RWPE2 (cell line): ENCODE results near the gene ZDHHC8.

Experiments
- ATAC-seq: fragments of 200-7000 bp; cut with Tn5 transposase; 3 replicates; pipeline ENCODE4 v1.9.1; 2021; ENCODE audit warnings: low read depth
- DNase-seq: peaks from one replicate; pipeline ENCODE4 v3.0.0-alpha.2; 2020; ENCODE audit warnings: low spot score
- H3K27ac ChIP-seq: fragments of 450-650 bp; 2 replicates; pipeline ENCODE4 v1.5.1; 2017; ENCODE audit warnings: mild to moderate bottlenecking; ENCODE audit not compliant: poor library complexity, severe bottlenecking
- H3K27me3 ChIP-seq: fragments of 250-450 bp; sonication (Bioruptor Pico); 2 replicates; pipeline ENCODE4 v1.5.1; 2021; ENCODE audit warnings: mild to moderate bottlenecking, moderate library complexity; ENCODE audit not compliant: insufficient read depth, poor library complexity, severe bottlenecking
- H3K36me3 ChIP-seq: fragments of 250-450 bp; sonication (Bioruptor Pico); 2 replicates; pipeline ENCODE4 v1.5.1; 2020; ENCODE audit warnings: low read depth, mild to moderate bottlenecking, moderate library complexity
- H3K4me1 ChIP-seq: fragments of 250-450 bp; sonication (Bioruptor Pico); 2 replicates; pipeline ENCODE4 v1.5.1; 2021; ENCODE audit warnings: mild to moderate bottlenecking, moderate library complexity; ENCODE audit not compliant: insufficient read depth, poor library complexity, severe bottlenecking
- H3K4me3 ChIP-seq: fragments of 250-450 bp; sonication (Bioruptor Pico); 2 replicates; pipeline ENCODE4 v1.5.1; 2021; ENCODE audit warnings: mild to moderate bottlenecking, moderate library complexity; ENCODE audit not compliant: severe bottlenecking
- H3K9me3 ChIP-seq: fragments of 250-450 bp; sonication (Bioruptor Pico); 2 replicates; pipeline ENCODE4 v1.5.1; 2021; ENCODE audit warnings: mild to moderate bottlenecking, moderate library complexity; ENCODE audit not compliant: severe bottlenecking
- CTCF ChIP-seq: fragments of 450-650 bp; IDR thresholded peaks from one replicate; pipeline ENCODE4 v1.5.1; 2017; ENCODE audit warnings: mild to moderate bottlenecking, moderate library complexity; ENCODE audit not compliant: poor library complexity, severe bottlenecking

The ZDHHC8 gene

GRCh38 chr22:20096574-20097420 lies 34.8 kb upstream of the ZDHHC8 start:
- Histone ChIP-seq H3K4me1 (no peaks in the 10 kb centered on the region), H3K27ac (no peak overlapping the region), H3K9me3 (peaks cover 5% of the 10 kb centered on the region), H3K4me3 (no peak overlapping the region), H3K36me3 (peaks cover 97% of the 10 kb centered on the region), H3K27me3 (no peaks in the 10 kb centered on the region)
- no peak for TF ChIP-seq CTCF
- DNase-seq: no peak
- no peak for ATAC-seq

GRCh38 chr22:20099099-20099711 lies 32.4 kb upstream of the ZDHHC8 start:
- no peaks in the 10 kb centered on the region for H3K27me3 ChIP-seq

GRCh38 chr22:20101638-20102037 lies 30.0 kb upstream of the ZDHHC8 start:
- Histone ChIP-seq H3K36me3 (peaks cover 96% of the 10 kb centered on the region), H3K4me3 (no peak overlapping the region), H3K4me1 (no peaks in the 10 kb centered on the region), H3K27ac (no peak overlapping the region), H3K9me3 (peaks cover 1% of the 10 kb centered on the region), H3K27me3 (no peaks in the 10 kb centered on the region)
- DNase-seq (no peak), ATAC-seq (no peak)
- TF ChIP-seq CTCF: no peak

More at GRCh38 chr22:20099099-20099711, 32.4 kb upstream of the ZDHHC8 start:
- TF ChIP-seq CTCF: no peak
- DNase-seq (no peak), ATAC-seq (no peak)
- Histone ChIP-seq H3K4me1 (no peaks in the 10 kb centered on the region), H3K36me3 (peaks cover 96% of the 10 kb centered on the region), H3K27ac (no peak overlapping the region), H3K4me3 (no peak overlapping the region), H3K9me3 (peaks cover 5% of the 10 kb centered on the region)

GRCh38 chr22:20102203-20102780 lies 29.3 kb upstream of the ZDHHC8 start:
- Histone ChIP-seq H3K4me3 (no peak overlapping the region), H3K36me3 (peaks cover 96% of the 10 kb centered on the region), H3K4me1 (no peaks in the 10 kb centered on the region), H3K27ac (no peak overlapping the region), H3K27me3 (no peaks in the 10 kb centered on the region), H3K9me3 (no peaks in the 10 kb centered on the region)
- no peak for DNase-seq
- no peak for TF ChIP-seq CTCF
- ATAC-seq: no peak
